Prostate gland (tissue), 2 donors: ENCODE data around the gene ARPC1A.

Experiments used
- POLR2A ChIP-seq: fragments of 450-650 bp; IDR thresholded peaks from one replicate; pipeline ENCODE4 v1.6.1; 2016; ENCODE audit warnings: antibody characterized with exemption, mild to moderate bottlenecking
- POLR2AphosphoS5 ChIP-seq: sonication (generic); formaldehyde crosslinking; IDR thresholded peaks from one replicate; pipeline ENCODE4 v1.6.1; 2017; ENCODE audit warnings: antibody characterized with exemption
- TF ChIP-seq, protein P1 (sequence below), 4 experiments: fragments of 200-600 bp in 2 of 4; fragments of 450-650 bp in 2 of 4; sonication (generic) in 2 of 4; IDR thresholded peaks; 1 replicate in 3 of 4; 2 replicates in 1 of 4; pipeline ENCODE4 v1.5.1; 2016 to 2019; ENCODE audit warnings: antibody characterized with exemption in 4 of 4, mild to moderate bottlenecking in 2 of 4, moderate library complexity in 2 of 4

GRCh38 chr7:99310004-99310403 lies 15.7 kb upstream of the ARPC1A start:
- TF ChIP-seq, protein P1, sequence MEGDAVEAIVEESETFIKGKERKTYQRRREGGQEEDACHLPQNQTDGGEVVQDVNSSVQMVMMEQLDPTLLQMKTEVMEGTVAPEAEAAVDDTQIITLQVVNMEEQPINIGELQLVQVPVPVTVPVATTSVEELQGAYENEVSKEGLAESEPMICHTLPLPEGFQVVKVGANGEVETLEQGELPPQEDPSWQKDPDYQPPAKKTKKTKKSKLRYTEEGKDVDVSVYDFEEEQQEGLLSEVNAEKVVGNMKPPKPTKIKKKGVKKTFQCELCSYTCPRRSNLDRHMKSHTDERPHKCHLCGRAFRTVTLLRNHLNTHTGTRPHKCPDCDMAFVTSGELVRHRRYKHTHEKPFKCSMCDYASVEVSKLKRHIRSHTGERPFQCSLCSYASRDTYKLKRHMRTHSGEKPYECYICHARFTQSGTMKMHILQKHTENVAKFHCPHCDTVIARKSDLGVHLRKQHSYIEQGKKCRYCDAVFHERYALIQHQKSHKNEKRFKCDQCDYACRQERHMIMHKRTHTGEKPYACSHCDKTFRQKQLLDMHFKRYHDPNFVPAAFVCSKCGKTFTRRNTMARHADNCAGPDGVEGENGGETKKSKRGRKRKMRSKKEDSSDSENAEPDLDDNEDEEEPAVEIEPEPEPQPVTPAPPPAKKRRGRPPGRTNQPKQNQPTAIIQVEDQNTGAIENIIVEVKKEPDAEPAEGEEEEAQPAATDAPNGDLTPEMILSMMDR (IDR thresholded peaks at IDR 0.05) = no peak
- TF ChIP-seq POLR2A = no peak
- no peak for TF ChIP-seq POLR2AphosphoS5
